Caco-2 (cell line): ENCODE results near the gene PATL2. TPM values are rescaled to one million over a fixed set of nuclear protein-coding genes. Genes with fewer than 3 reads are reported as not detected.
A peak's percentile ranks its signal among the peaks of the same experiment; 100 is the strongest.

Source experiments
- BruUV-seq: library from RNA; stranded (reverse); fragments of 400-500 nt; replicated peaks from 2 replicates; lab custom pipeline; 2021; lab: Mats Ljungman, UMichigan
- CTCF ChIA-PET: fragments of 300-600 bp; sonication (Branson Sonifier 250); formaldehyde crosslinking; loops from one replicate; lab custom pipeline; 2022; ENCODE audit warnings: antibody characterized with exemption; lab: Charles Lee
- POLR2A ChIA-PET: fragments of 300-600 bp; sonication (Branson Sonifier 250); formaldehyde crosslinking; loops from one replicate; lab custom pipeline; 2022; ENCODE audit warnings: antibody characterized with exemption; lab: Charles Lee
- DNase-seq, 2 experiments: peaks; one replicate each; pipeline versions ENCODE4 v3.0.0 to v3.0.0-alpha.2; 2020 to 2022
- H3K27me3 ChIP-seq: replicated peaks from 2 replicates; pipeline ENCODE4 v1.6.0; 2011; ENCODE audit warnings: low read length; ENCODE audit not compliant: control insufficient read depth, insufficient read depth
- H3K36me3 ChIP-seq: 2 replicates; pipeline ENCODE4 v1.5.1; 2011; ENCODE audit warnings: low read length; ENCODE audit not compliant: control insufficient read depth, insufficient read depth
- H3K4me1 ChIP-seq: fragments of 250-450 bp; sonication (Bioruptor Pico); 2 replicates; pipeline ENCODE4 v1.5.1; 2020; ENCODE audit warnings: mild to moderate bottlenecking
- H3K4me3 ChIP-seq: 2 replicates; pipeline ENCODE4 v1.5.1; 2011; ENCODE audit warnings: low read depth, mild to moderate bottlenecking, control low read depth, low read length
- H3K9me3 ChIP-seq: fragments of 250-450 bp; sonication (Bioruptor Pico); 2 replicates; pipeline ENCODE4 v1.5.1; 2020; ENCODE audit warnings: mild to moderate bottlenecking, moderate library complexity
- H3K27ac Mint-ChIP-seq: one replicate; pipeline ENCODE4 v1.8.0; 2022; ENCODE audit warnings: mixed read lengths; ENCODE audit not compliant: unreplicated experiment
- H3K27me3 Mint-ChIP-seq: one replicate; pipeline ENCODE4 v1.8.0; 2022; ENCODE audit warnings: mixed read lengths; ENCODE audit not compliant: insufficient read depth, unreplicated experiment
- H3K36me3 Mint-ChIP-seq: one replicate; pipeline ENCODE4 v1.8.0; 2022; ENCODE audit warnings: mild to moderate bottlenecking, mixed read lengths; ENCODE audit not compliant: insufficient read depth, unreplicated experiment
- H3K4me1 Mint-ChIP-seq: one replicate; pipeline ENCODE4 v1.8.0; 2022; ENCODE audit warnings: low read depth, mixed read lengths; ENCODE audit not compliant: unreplicated experiment
- H3K4me3 Mint-ChIP-seq: one replicate; pipeline ENCODE4 v1.8.0; 2022; ENCODE audit warnings: mild to moderate bottlenecking, moderate library complexity, mixed read lengths; ENCODE audit not compliant: unreplicated experiment
- H3K9me3 Mint-ChIP-seq: one replicate; pipeline ENCODE4 v1.8.0; 2022; ENCODE audit warnings: mixed read lengths; ENCODE audit not compliant: unreplicated experiment
- intact Hi-C: fragments of 100-400 bp; cut with micrococcal nuclease; formaldehyde crosslinking; loops from one replicate; pipeline ENCODE4 v1.10.0; 2022; ENCODE audit not compliant: unreplicated experiment
- total RNA-seq: library from RNA; stranded (reverse); gene quantifications from 2 replicates; pipeline ENCODE4 v1.2.3, GENCODE V29; 2022
- TF ChIP-seq, protein P1 (sequence below), 2 experiments: fragments of 200-600 bp in 1 of 2; IDR thresholded peaks; 1 replicate in 1 of 2; 2 replicates in 1 of 2; pipeline versions ENCODE4 v1.5.1 to v1.8.0; 2011 to 2022; ENCODE audit warnings: antibody characterized with exemption in 1 of 2, control low read depth in 1 of 2, inconsistent platforms in 1 of 2, low read depth in 1 of 2, low read length in 1 of 2, mild to moderate bottlenecking in 1 of 2, moderate library complexity in 1 of 2; ENCODE audit not compliant: insufficient read depth in 1 of 2, severe bottlenecking in 1 of 2, unreplicated experiment in 1 of 2

PATL2 gene
- total RNA-seq, 1 experiment from 2014 or later, result 0.32 TPM

DNA sequence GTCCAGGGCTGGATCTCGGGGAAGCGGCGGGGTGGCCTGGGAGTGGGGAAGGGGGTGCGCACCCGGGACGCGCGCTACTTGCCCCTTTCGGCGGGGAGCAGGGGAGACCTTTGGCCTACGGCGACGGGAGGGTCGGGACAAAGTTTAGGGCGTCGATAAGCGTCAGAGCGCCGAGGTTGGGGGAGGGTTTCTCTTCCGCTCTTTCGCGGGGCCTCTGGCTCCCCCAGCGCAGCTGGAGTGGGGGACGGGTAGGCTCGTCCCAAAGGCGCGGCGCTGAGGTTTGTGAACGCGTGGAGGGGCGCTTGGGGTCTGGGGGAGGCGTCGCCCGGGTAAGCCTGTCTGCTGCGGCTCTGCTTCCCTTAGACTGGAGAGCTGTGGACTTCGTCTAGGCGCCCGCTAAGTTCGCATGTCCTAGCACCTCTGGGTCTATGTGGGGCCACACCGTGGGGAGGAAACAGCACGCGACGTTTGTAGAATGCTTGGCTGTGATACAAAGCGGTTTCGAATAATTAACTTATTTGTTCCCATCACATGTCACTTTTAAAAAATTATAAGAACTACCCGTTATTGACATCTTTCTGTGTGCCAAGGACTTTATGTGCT, 721 bp upstream of the PATL2 start:
- H3K9me3 Mint-ChIP-seq, result no peaks in the 10 kb centered on the region
- H3K27me3 Mint-ChIP-seq, result no peaks in the 10 kb centered on the region
- peak overlapping the region; percentile 100 for H3K4me3 Mint-ChIP-seq
- ChIA-PET POLR2A (interaction anchor here (0.6 to 4.8 kb wide), 7 partner anchors 17 to 175 kb away, joined by 3 to 32 read pairs (median 4); partner anchors contain the start of genes EIF3J and SPG11), CTCF (interaction anchor here (3.7 to 4.0 kb wide), 2 partner anchors 17 to 48 kb away, joined by 26 to 27 read pairs; partner anchors contain the start of gene SPG11)
- H3K9me3 ChIP-seq, result no peaks in the 10 kb centered on the region
- intact Hi-C loops, result loop anchor here (1.0 kb wide), 2 partner anchors 16 to 49 kb away; partner anchors contain the start of gene SPG11
- peaks cover 26% of the 10 kb centered on the region for H3K36me3 Mint-ChIP-seq
- BruUV-seq, result TSS peak; percentile 67
- H3K27me3 ChIP-seq, result no peaks in the 10 kb centered on the region
- H3K36me3 ChIP-seq, result no peaks in the 10 kb centered on the region
- no peaks in the 10 kb centered on the region for H3K4me1 Mint-ChIP-seq
- TF ChIP-seq, protein P1, sequence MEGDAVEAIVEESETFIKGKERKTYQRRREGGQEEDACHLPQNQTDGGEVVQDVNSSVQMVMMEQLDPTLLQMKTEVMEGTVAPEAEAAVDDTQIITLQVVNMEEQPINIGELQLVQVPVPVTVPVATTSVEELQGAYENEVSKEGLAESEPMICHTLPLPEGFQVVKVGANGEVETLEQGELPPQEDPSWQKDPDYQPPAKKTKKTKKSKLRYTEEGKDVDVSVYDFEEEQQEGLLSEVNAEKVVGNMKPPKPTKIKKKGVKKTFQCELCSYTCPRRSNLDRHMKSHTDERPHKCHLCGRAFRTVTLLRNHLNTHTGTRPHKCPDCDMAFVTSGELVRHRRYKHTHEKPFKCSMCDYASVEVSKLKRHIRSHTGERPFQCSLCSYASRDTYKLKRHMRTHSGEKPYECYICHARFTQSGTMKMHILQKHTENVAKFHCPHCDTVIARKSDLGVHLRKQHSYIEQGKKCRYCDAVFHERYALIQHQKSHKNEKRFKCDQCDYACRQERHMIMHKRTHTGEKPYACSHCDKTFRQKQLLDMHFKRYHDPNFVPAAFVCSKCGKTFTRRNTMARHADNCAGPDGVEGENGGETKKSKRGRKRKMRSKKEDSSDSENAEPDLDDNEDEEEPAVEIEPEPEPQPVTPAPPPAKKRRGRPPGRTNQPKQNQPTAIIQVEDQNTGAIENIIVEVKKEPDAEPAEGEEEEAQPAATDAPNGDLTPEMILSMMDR (IDR thresholded peaks at IDR 0.05; ENCODE audit: insufficient read depth in 1 of 2, low read depth in 1 of 2, low read length in 1 of 2, severe bottlenecking in 1 of 2, unreplicated experiment in 1 of 2), result no peak
- peak overlapping the region; percentile 66 for H3K4me3 ChIP-seq
- peak overlapping the region; percentile 99 for H3K27ac Mint-ChIP-seq
- H3K4me1 ChIP-seq, result peaks cover 10% of the 10 kb centered on the region
- peak; percentile 37 to 42 for DNase-seq

DNA sequence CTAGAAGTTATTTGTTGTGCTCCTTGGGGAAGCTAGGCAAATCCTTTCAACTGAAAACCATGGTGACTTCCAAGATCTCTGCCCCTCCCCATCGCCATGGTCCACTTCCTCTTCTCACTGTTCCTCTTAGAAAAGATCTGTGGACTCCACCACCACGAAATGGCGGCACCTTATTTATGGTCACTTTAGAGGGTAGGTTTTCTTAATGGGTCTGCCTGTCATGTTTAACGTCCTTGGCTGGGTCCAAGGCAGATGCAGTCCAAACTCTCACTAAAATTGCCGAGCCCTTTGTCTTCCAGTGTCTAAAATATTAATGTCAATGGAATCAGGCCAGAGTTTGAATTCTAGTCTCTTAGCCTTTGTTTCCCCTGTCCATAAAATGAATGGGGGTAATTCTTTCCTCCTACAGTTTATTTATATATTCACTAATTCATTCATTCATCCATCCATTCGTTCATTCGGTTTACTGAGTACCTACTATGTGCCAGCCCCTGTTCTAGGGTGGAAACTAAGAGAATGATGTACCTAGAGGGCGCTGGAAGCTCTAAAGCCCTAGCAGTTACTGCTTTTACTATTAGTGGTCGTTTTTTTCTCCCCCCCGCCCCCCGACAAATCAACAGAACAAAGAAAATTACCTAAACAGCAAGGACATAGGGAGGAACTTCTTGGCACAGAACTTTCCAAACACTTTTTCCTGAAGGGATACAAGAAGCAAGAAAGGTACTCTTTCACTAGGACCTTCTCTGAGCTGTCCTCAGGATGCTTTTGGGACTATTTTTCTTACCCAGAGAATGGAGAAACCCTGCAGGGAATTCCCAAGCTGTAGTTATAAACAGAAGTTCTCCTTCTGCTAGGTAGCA, 657 bp downstream of the PATL2 start:
- H3K4me1 Mint-ChIP-seq, result no peaks in the 10 kb centered on the region
- DNase-seq, result no peak

More for the DNA sequence above, 657 bp downstream of the PATL2 start:
- ChIA-PET CTCF (interaction anchor here (3.7 to 4.0 kb wide), 2 partner anchors 18 to 47 kb away, joined by 26 to 27 read pairs; partner anchors contain the start of gene SPG11), POLR2A (interaction anchor here (0.5 to 4.8 kb wide), 5 partner anchors 19 to 76 kb away, joined by 4 to 32 read pairs (median 6); partner anchors contain the start of gene SPG11)
- Histone ChIP-seq H3K9me3 (no peaks in the 10 kb centered on the region), H3K4me1 (peaks cover 21% of the 10 kb centered on the region), H3K4me3 (peak overlapping the region; percentile 66), H3K36me3 (no peaks in the 10 kb centered on the region), H3K27me3 (no peaks in the 10 kb centered on the region)
- intact Hi-C loops, result loop anchor here (1.0 kb wide), 2 partner anchors 18 to 47 kb away; partner anchors contain the start of gene SPG11
- Mint-ChIP-seq H3K9me3 (no peaks in the 10 kb centered on the region), H3K4me3 (peak overlapping the region; percentile 100), H3K27me3 (no peaks in the 10 kb centered on the region), H3K36me3 (peaks cover 19% of the 10 kb centered on the region), H3K27ac (peak overlapping the region; percentile 99)
- BruUV-seq, result TSS peak; percentile 49
- TF ChIP-seq, protein P1 (IDR thresholded peaks at IDR 0.05; ENCODE audit: insufficient read depth in 1 of 2, low read depth in 1 of 2, low read length in 1 of 2, severe bottlenecking in 1 of 2, unreplicated experiment in 1 of 2), result peak; percentile 9 to 34
